ENCODE measurements around the gene CRB1.
"Not testable (repeated sequence)": the region's sequence is repeated elsewhere in the genome, so short reads cannot be mapped to it uniquely, and the experiment has no call there.

CRB1 gene

GRCh38 chr1:197481101-197481500 is 213.0 kb downstream of the CRB1 start:
- Histone ChIP-seq H3K9ac (ENCODE audit: low read depth, low read length, poor library complexity, severe bottlenecking) (peak overlapping the region; percentile 2), H2AFZ (ENCODE audit: low read length) (no peak overlapping the region), H3K27me3 (ENCODE audit: insufficient read depth, low read length, poor library complexity, severe bottlenecking) (no peaks in the 10 kb centered on the region), H3K4me3 (ENCODE audit: low read length, poor library complexity, severe bottlenecking) (peak overlapping the region; percentile 52), H4K20me1 (ENCODE audit: insufficient read depth, low read length, poor library complexity, severe bottlenecking) (no peaks in the 10 kb centered on the region), H3K9me2 (replicated peaks; ENCODE audit: low read depth, low read length) (no peaks in the 10 kb centered on the region), H3F3A (ENCODE audit: low read depth) (0 out of 2 replicates have a peak, but pooled peaks cover 5% of the 10 kb centered on the region), H3K4me2 (ENCODE audit: low read depth, low read length, poor library complexity, severe bottlenecking) (peak overlapping the region; percentile 60), H3K4me1 (ENCODE audit: insufficient read depth, low read length, poor library complexity, severe bottlenecking) (peaks cover 30% of the 10 kb centered on the region), H3K9me3 (ENCODE audit: insufficient read depth, low read depth, low read length) (no peaks in the 10 kb centered on the region), H3K79me2 (ENCODE audit: insufficient read depth, low read length) (no peaks in the 10 kb centered on the region), H3K36me3 (ENCODE audit: insufficient read depth, low read length) (no peaks in the 10 kb centered on the region)
- TF ChIP-seq CTCF (conservative IDR thresholded peaks at IDR 0.05; ENCODE audit: low read length) (no peak), EZH2phosphoT487 (IDR thresholded peaks at IDR 0.05; ENCODE audit: borderline replicate concordance) (no peak)

GRCh38 chr1:197485790-197486189 is 217.7 kb downstream of the CRB1 start:
- Histone ChIP-seq H4K20me1 (ENCODE audit: insufficient read depth, low read length, poor library complexity, severe bottlenecking) (no peaks in the 10 kb centered on the region), H3K9me2 (replicated peaks; ENCODE audit: low read depth, low read length) (no peaks in the 10 kb centered on the region), H3K4me3 (ENCODE audit: low read length, poor library complexity, severe bottlenecking) (no peak overlapping the region), H3K79me2 (ENCODE audit: insufficient read depth, low read length) (no peaks in the 10 kb centered on the region), H3K4me2 (ENCODE audit: low read depth, low read length, poor library complexity, severe bottlenecking) (no peak overlapping the region), H2AFZ (ENCODE audit: low read length) (peak overlapping the region; percentile 66; the same call in 1 of the 2 replicates), H3K36me3 (ENCODE audit: insufficient read depth, low read length) (no peaks in the 10 kb centered on the region), H3K9ac (ENCODE audit: low read depth, low read length, poor library complexity, severe bottlenecking) (no peak overlapping the region), H3K9me3 (ENCODE audit: insufficient read depth, low read depth, low read length) (no peaks in the 10 kb centered on the region), H3K4me1 (ENCODE audit: insufficient read depth, low read length, poor library complexity, severe bottlenecking) (peaks cover 21% of the 10 kb centered on the region), H3F3A (ENCODE audit: low read depth) (0 out of 2 replicates have a peak, but pooled peaks cover 5% of the 10 kb centered on the region), H3K27me3 (ENCODE audit: insufficient read depth, low read length, poor library complexity, severe bottlenecking) (no peaks in the 10 kb centered on the region)
- TF ChIP-seq CTCF (conservative IDR thresholded peaks at IDR 0.05; ENCODE audit: low read length) (no peak), EZH2phosphoT487 (IDR thresholded peaks at IDR 0.05; ENCODE audit: borderline replicate concordance) (no peak)

- H3K9me2 ChIP-seq (replicated peaks; ENCODE audit: low read depth, low read length): no peaks in the 10 kb centered on the region
- H3K79me2 ChIP-seq (ENCODE audit: insufficient read depth, low read length): no peaks in the 10 kb centered on the region
- no peaks in the 10 kb centered on the region for H3K27me3 ChIP-seq (ENCODE audit: insufficient read depth, low read length, poor library complexity, severe bottlenecking)
- H3K9me3 ChIP-seq (ENCODE audit: insufficient read depth, low read depth, low read length): no peaks in the 10 kb centered on the region
- peaks cover 11% of the 10 kb centered on the region for H3K4me1 ChIP-seq (ENCODE audit: insufficient read depth, low read length, poor library complexity, severe bottlenecking)
- no peak overlapping the region for H3K4me2 ChIP-seq (ENCODE audit: low read depth, low read length, poor library complexity, severe bottlenecking)
- peak overlapping the region; percentile 65; the same call in 1 of the 2 replicates for H2AFZ ChIP-seq (ENCODE audit: low read length)
- H3K9ac ChIP-seq (ENCODE audit: low read depth, low read length, poor library complexity, severe bottlenecking): no peak overlapping the region
- no peaks in the 10 kb centered on the region for H3F3A ChIP-seq (ENCODE audit: low read depth)
- H3K4me3 ChIP-seq (ENCODE audit: low read length, poor library complexity, severe bottlenecking): no peak overlapping the region
- no peaks in the 10 kb centered on the region for H3K36me3 ChIP-seq (ENCODE audit: insufficient read depth, low read length)
- TF ChIP-seq CTCF (conservative IDR thresholded peaks at IDR 0.05; ENCODE audit: low read length) (no peak), EZH2phosphoT487 (IDR thresholded peaks at IDR 0.05; ENCODE audit: borderline replicate concordance) (no peak)
- H4K20me1 ChIP-seq (ENCODE audit: insufficient read depth, low read length, poor library complexity, severe bottlenecking): no peaks in the 10 kb centered on the region
Measured at GRCh38 chr1:197486946-197487345, 218.9 kb downstream of the CRB1 start.

- not testable (repeated sequence) for H3K27me3 ChIP-seq (ENCODE audit: insufficient read depth, low read length, poor library complexity, severe bottlenecking); H3K79me2 ChIP-seq (ENCODE audit: insufficient read depth, low read length); H3K9me2 ChIP-seq (replicated peaks; ENCODE audit: low read depth, low read length); H3K9ac ChIP-seq (ENCODE audit: low read depth, low read length, poor library complexity, severe bottlenecking); H3K4me2 ChIP-seq (ENCODE audit: low read depth, low read length, poor library complexity, severe bottlenecking); H3K4me3 ChIP-seq (ENCODE audit: low read length, poor library complexity, severe bottlenecking); H3K9me3 ChIP-seq (ENCODE audit: insufficient read depth, low read depth, low read length); H3F3A ChIP-seq (ENCODE audit: low read depth); H2AFZ ChIP-seq (ENCODE audit: low read length); H3K4me1 ChIP-seq (ENCODE audit: insufficient read depth, low read length, poor library complexity, severe bottlenecking); H4K20me1 ChIP-seq (ENCODE audit: insufficient read depth, low read length, poor library complexity, severe bottlenecking); H3K36me3 ChIP-seq (ENCODE audit: insufficient read depth, low read length)
Measured at GRCh38 chr1:197491505-197491904, 223.5 kb downstream of the CRB1 start.

All from Loucy (cell line).